Nephron (organoid): Measurements from ENCODE around the gene BTNL9.

Experiments used
- H3K27ac Mint-ChIP-seq, 3 experiments: 2 replicates each; pipeline ENCODE4 v1.8.0; 2020; ENCODE audit warnings: mixed read lengths in 3 of 3, mild to moderate bottlenecking in 2 of 3, moderate library complexity in 1 of 3
- H3K27me3 Mint-ChIP-seq: 2 replicates; pipeline ENCODE4 v1.8.0; 2021; ENCODE audit warnings: low read depth, mild to moderate bottlenecking, moderate library complexity, mixed read lengths
- H3K36me3 Mint-ChIP-seq: 2 replicates; pipeline ENCODE4 v1.8.0; 2020; ENCODE audit warnings: low read depth, mixed read lengths
- H3K4me1 Mint-ChIP-seq: 2 replicates; pipeline ENCODE4 v1.8.0; 2020; ENCODE audit warnings: mixed read lengths
- H3K4me3 Mint-ChIP-seq, 3 experiments: 2 replicates each; pipeline ENCODE4 v1.8.0; 2020; ENCODE audit warnings: mild to moderate bottlenecking in 3 of 3, mixed read lengths in 3 of 3, moderate library complexity in 2 of 3
- H3K9me3 Mint-ChIP-seq: 2 replicates; pipeline ENCODE4 v1.8.0; 2020; ENCODE audit warnings: mixed read lengths
- TF ChIP-seq, protein P1 (sequence below), 3 experiments: fragments of 200-600 bp; sonication (generic); IDR thresholded peaks; one replicate each; pipeline ENCODE4 v1.5.0; 2021; ENCODE audit warnings: antibody characterized with exemption in 3 of 3; ENCODE audit not compliant: unreplicated experiment in 3 of 3

Gene BTNL9

DNA sequence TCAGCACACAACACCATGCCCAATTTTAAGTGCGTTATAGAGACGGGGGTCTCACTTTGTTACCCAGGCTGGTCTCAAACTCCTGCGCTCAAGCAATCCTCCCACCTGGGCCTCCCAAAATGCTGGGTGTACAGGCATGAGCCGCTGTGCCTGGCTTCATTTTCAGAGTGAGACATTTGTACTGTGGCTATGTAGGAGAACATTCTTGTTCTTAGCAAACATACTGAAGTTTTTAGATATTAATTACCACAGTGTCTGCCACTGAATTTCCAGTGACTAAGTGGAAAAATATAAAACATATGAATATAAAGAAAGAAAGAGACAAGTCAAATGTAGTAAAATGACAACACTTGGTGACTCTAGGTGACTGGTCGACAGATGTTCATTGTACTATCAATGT, 20.9 kb downstream of the BTNL9 start:
- no peaks in the 10 kb centered on the region for H3K4me1 Mint-ChIP-seq
- peaks cover 93% of the 10 kb centered on the region for H3K27me3 Mint-ChIP-seq
- peaks cover 5% of the 10 kb centered on the region for H3K36me3 Mint-ChIP-seq
- TF ChIP-seq, protein P1, sequence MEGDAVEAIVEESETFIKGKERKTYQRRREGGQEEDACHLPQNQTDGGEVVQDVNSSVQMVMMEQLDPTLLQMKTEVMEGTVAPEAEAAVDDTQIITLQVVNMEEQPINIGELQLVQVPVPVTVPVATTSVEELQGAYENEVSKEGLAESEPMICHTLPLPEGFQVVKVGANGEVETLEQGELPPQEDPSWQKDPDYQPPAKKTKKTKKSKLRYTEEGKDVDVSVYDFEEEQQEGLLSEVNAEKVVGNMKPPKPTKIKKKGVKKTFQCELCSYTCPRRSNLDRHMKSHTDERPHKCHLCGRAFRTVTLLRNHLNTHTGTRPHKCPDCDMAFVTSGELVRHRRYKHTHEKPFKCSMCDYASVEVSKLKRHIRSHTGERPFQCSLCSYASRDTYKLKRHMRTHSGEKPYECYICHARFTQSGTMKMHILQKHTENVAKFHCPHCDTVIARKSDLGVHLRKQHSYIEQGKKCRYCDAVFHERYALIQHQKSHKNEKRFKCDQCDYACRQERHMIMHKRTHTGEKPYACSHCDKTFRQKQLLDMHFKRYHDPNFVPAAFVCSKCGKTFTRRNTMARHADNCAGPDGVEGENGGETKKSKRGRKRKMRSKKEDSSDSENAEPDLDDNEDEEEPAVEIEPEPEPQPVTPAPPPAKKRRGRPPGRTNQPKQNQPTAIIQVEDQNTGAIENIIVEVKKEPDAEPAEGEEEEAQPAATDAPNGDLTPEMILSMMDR (IDR thresholded peaks at IDR 0.05; ENCODE audit: unreplicated experiment in 3 of 3), result no peak
- no peak overlapping the region for H3K27ac Mint-ChIP-seq
- peaks cover 14% of the 10 kb centered on the region for H3K9me3 Mint-ChIP-seq
- no peak overlapping the region for H3K4me3 Mint-ChIP-seq

DNA sequence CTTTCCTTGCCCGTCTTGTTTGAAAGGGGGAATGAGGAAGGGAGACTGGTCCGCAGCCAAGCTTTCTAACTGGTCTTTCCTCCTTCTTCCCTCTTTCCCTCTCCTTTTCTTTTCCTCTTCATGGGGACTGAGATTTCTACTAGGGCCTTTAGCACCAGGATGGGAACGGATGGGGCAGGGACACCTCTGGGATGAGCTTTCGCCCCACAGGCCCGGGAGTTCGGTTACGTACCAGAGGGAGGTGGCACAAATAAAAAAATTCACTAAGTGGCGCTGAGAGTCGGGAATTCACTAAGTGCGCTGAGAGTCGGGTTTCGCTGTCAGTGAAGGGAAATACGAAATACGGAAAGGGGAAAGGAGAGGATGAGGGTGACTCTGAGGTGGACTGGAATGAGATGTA, 21.6 kb downstream of the BTNL9 start:
- peaks cover 5% of the 10 kb centered on the region for H3K36me3 Mint-ChIP-seq
- H3K4me3 Mint-ChIP-seq, result no peak overlapping the region
- peaks cover 18% of the 10 kb centered on the region for H3K9me3 Mint-ChIP-seq
- peaks cover 93% of the 10 kb centered on the region for H3K27me3 Mint-ChIP-seq
- no peak overlapping the region for H3K27ac Mint-ChIP-seq
- TF ChIP-seq, protein P1 (IDR thresholded peaks at IDR 0.05; ENCODE audit: unreplicated experiment in 3 of 3), result no peak
- H3K4me1 Mint-ChIP-seq, result no peaks in the 10 kb centered on the region

DNA sequence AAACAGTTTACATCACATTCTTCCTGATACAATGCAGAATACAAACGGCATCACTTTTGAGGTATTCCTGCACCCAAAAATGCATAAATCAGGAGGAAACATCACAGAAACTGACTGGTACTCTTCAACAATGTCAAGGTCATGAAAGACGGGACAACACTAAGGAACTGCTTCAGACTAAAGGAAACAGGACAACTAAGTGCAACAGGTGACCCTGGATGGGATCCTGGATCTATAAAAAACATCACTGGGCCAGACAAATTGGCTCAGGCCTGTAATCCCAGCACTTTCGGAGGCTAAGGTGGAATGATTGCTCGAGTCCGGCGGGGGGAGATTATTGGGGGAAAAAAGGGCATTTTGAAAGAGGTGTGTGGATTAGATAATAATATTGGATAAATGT, 22.6 kb downstream of the BTNL9 start:
- peaks cover 22% of the 10 kb centered on the region for H3K9me3 Mint-ChIP-seq
- peaks cover 5% of the 10 kb centered on the region for H3K36me3 Mint-ChIP-seq
- no peak overlapping the region for H3K27ac Mint-ChIP-seq
- H3K4me3 Mint-ChIP-seq, result no peak overlapping the region
- peaks cover 91% of the 10 kb centered on the region for H3K27me3 Mint-ChIP-seq
- H3K4me1 Mint-ChIP-seq, result no peaks in the 10 kb centered on the region
- TF ChIP-seq, protein P1 (IDR thresholded peaks at IDR 0.05; ENCODE audit: unreplicated experiment in 3 of 3), result no peak

DNA sequence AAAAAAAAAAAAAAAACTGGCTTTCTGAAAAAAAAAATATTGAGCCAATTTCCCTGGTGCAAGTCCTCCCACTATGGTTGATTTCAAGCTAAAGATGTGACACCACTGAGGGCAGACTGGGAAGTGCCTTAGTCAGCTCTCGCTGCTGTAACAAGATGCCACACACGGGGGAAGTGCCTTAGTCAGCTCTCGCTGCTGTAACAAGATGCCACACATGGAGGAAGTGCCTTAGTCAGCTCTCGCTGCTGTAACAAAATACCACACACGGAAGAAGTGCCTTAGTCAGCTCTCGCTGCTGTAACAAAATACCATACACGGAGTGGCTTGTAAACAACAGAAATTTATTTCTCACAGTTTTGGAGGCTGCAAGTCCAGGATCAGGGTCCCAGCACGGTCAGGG, 23.4 kb downstream of the BTNL9 start:
- no peak overlapping the region for H3K4me3 Mint-ChIP-seq
- peaks cover 5% of the 10 kb centered on the region for H3K36me3 Mint-ChIP-seq

DNA sequence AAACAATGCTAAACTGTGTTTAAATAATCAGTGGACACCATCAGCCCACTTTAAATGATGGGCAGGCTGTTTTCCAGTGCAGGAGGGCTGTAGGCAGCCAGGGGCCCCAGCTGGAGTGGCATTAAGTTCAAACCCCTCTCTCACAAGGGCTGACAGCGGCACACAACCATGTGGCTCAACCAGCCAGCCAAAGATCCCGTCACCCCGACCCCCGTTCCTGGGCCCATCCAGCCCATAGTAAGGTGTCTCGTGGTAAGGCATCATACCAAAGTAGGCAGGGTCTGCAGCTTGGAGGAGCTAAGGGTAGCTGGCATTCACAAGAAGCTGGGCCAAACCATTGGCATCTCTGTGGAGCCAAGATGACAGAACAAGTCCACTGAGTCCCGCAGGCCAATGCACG, 24.9 kb downstream of the BTNL9 start:
- H3K4me3 Mint-ChIP-seq, result no peak overlapping the region
- TF ChIP-seq, protein P1 (IDR thresholded peaks at IDR 0.05; ENCODE audit: unreplicated experiment in 3 of 3), result no peak

More for the DNA sequence above, 23.4 kb downstream of the BTNL9 start:
- H3K4me1 Mint-ChIP-seq, result no peaks in the 10 kb centered on the region
- peaks cover 27% of the 10 kb centered on the region for H3K9me3 Mint-ChIP-seq
- peaks cover 91% of the 10 kb centered on the region for H3K27me3 Mint-ChIP-seq
- TF ChIP-seq, protein P1 (IDR thresholded peaks at IDR 0.05; ENCODE audit: unreplicated experiment in 3 of 3), result no peak
- H3K27ac Mint-ChIP-seq, result no peak overlapping the region

DNA sequence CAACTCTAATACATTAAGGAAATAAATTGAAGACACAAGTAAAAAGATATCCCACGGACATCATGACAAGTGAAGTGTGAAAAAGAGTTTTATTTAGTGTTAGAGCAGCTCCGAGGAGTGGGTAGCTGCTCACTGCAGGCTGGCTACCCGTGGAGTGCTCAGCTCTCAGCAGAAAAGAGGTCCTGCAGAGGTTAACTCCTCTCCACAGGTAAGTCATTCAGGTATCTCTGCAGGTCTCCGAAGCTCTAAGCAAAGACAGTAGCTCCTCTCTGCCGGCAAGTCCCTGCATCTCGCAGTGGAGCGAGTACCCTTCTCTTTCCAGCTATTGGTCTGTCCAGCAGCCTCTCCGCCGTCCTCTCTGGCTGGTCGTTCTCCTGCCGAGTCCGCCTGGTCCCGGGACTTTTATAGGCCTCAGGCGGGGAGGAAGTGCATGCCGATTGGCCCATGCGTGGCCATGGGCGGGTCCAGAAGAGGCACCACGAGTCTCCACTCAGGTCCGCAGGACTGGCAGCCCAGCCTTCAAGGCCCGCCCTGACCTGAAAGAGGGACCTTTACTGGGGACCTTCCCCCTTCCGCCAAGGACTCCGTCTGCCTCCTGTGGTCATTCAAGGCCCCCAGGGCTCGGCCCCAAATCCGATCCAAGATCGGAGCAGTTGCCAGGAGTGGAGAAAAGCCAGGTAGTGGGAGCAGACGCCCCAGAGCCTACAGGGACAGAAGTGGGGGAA, 29.9 kb downstream of the BTNL9 start:
- no peak overlapping the region for H3K27ac Mint-ChIP-seq
- H3K9me3 Mint-ChIP-seq, result peaks cover 28% of the 10 kb centered on the region
- H3K4me3 Mint-ChIP-seq, result peak overlapping the region in 1 of 3 experiments; percentile 11
- H3K36me3 Mint-ChIP-seq, result no peaks in the 10 kb centered on the region
- no peaks in the 10 kb centered on the region for H3K4me1 Mint-ChIP-seq
- H3K27me3 Mint-ChIP-seq, result peaks cover 74% of the 10 kb centered on the region
- TF ChIP-seq, protein P1 (IDR thresholded peaks at IDR 0.05; ENCODE audit: unreplicated experiment in 3 of 3), result no peak

More for the DNA sequence above, 24.9 kb downstream of the BTNL9 start:
- no peak overlapping the region for H3K27ac Mint-ChIP-seq
- peaks cover 34% of the 10 kb centered on the region for H3K9me3 Mint-ChIP-seq
- H3K4me1 Mint-ChIP-seq, result no peaks in the 10 kb centered on the region
- peaks cover 92% of the 10 kb centered on the region for H3K27me3 Mint-ChIP-seq
- H3K36me3 Mint-ChIP-seq, result peaks cover 5% of the 10 kb centered on the region
